ENCODE measurements around the gene PLA2G4E. TPM values are rescaled to one million over a fixed set of nuclear protein-coding genes. Genes with fewer than 3 reads are reported as not detected.

PLA2G4E gene
- total and polyA plus RNA-seq, 5 donors, result 0.06 to 0.26 (median 0.08) TPM

GRCh38 chr15:41940441-41940857, 80.4 kb downstream of the PLA2G4E start:
- no peaks in the 10 kb centered on the region for H3K9me3 ChIP-seq (ENCODE audit: control insufficient read depth, low read length)
- ATAC-seq (no peak), DNase-seq (no peak)
- H3K27me3 ChIP-seq (ENCODE audit: control insufficient read depth, insufficient read depth), result no peaks in the 10 kb centered on the region
- intact Hi-C loops (cut with DNase I), result no loop called here
- no peak overlapping the region for H3K4me3 ChIP-seq (ENCODE audit: low read length)
- H3K27ac ChIP-seq (ENCODE audit: low read length), result peak overlapping the region; percentile 31
- WGBS, result 56% methylated on average over 13 of the region's 13 CpGs
- peaks cover 20% of the 10 kb centered on the region for H3K4me1 ChIP-seq (ENCODE audit: control insufficient read depth, insufficient read depth, low read length)

- H3K9me3 ChIP-seq (ENCODE audit: control insufficient read depth, low read length), result no peaks in the 10 kb centered on the region
- H3K27me3 ChIP-seq (ENCODE audit: control insufficient read depth, insufficient read depth), result no peaks in the 10 kb centered on the region
- no peak for DNase-seq
- H3K4me3 ChIP-seq (ENCODE audit: low read length), result no peak overlapping the region
- 91% methylated on average over 9 of the region's 9 CpGs for WGBS
- ATAC-seq, result no peak
- intact Hi-C loops (cut with DNase I), result loop anchor here in 1 of 4 donors (5.0 kb wide), 1 partner anchor 32 kb away; the partner anchor contains the start of gene EHD4
- H3K27ac ChIP-seq (ENCODE audit: low read length), result peak overlapping the region; percentile 4
- H3K4me1 ChIP-seq (ENCODE audit: control insufficient read depth, insufficient read depth, low read length), result peaks cover 23% of the 10 kb centered on the region
Measured at GRCh38 chr15:41939986-41940385, 80.9 kb downstream of the PLA2G4E start.

GRCh38 chr15:41937568-41937923, 83.3 kb downstream of the PLA2G4E start:
- H3K4me1 ChIP-seq (ENCODE audit: control insufficient read depth, insufficient read depth, low read length), result peaks cover 20% of the 10 kb centered on the region

GRCh38 chr15:41936649-41937567, 83.9 kb downstream of the PLA2G4E start:
- peak; percentile 44 to 71 for ATAC-seq

More at GRCh38 chr15:41937568-41937923, 83.3 kb downstream of the PLA2G4E start:
- Histone ChIP-seq H3K9me3 (ENCODE audit: control insufficient read depth, low read length) (no peaks in the 10 kb centered on the region), H3K27ac (ENCODE audit: low read length) (peak overlapping the region; percentile 92), H3K27me3 (ENCODE audit: control insufficient read depth, insufficient read depth) (no peaks in the 10 kb centered on the region), H3K4me3 (ENCODE audit: low read length) (no peak overlapping the region)
- peak in 1 of 2 donors; percentile 15 for ATAC-seq
- 53% methylated on average over 4 of the region's 4 CpGs for WGBS
- intact Hi-C loops (cut with DNase I), result loop anchor here in 1 of 4 donors (5.0 kb wide), 1 partner anchor 35 kb away; the partner anchor contains the start of gene EHD4
- no peak for DNase-seq

GRCh38 chr15:41936155-41936554, 84.7 kb downstream of the PLA2G4E start:
- 89% methylated on average over 3 of the region's 3 CpGs for WGBS
- intact Hi-C loops (cut with DNase I), result loop anchor here in 1 of 4 donors (5.0 kb wide), 1 partner anchor 36 kb away; the partner anchor contains the start of gene EHD4
- no peak for DNase-seq
- Histone ChIP-seq H3K27ac (ENCODE audit: low read length) (no peak overlapping the region), H3K4me3 (ENCODE audit: low read length) (no peak overlapping the region), H3K9me3 (ENCODE audit: control insufficient read depth, low read length) (no peaks in the 10 kb centered on the region), H3K27me3 (ENCODE audit: control insufficient read depth, insufficient read depth) (no peaks in the 10 kb centered on the region), H3K4me1 (ENCODE audit: control insufficient read depth, insufficient read depth, low read length) (peaks cover 25% of the 10 kb centered on the region)
- no peak for ATAC-seq

More at GRCh38 chr15:41936649-41937567, 83.9 kb downstream of the PLA2G4E start:
- intact Hi-C loops (cut with DNase I), result loop anchor here in 1 of 4 donors (5.0 kb wide), 1 partner anchor 35 kb away; the partner anchor contains the start of gene EHD4
- H3K4me3 ChIP-seq (ENCODE audit: low read length), result no peak overlapping the region
- no peaks in the 10 kb centered on the region for H3K9me3 ChIP-seq (ENCODE audit: control insufficient read depth, low read length)
- H3K4me1 ChIP-seq (ENCODE audit: control insufficient read depth, insufficient read depth, low read length), result peaks cover 23% of the 10 kb centered on the region
- no peaks in the 10 kb centered on the region for H3K27me3 ChIP-seq (ENCODE audit: control insufficient read depth, insufficient read depth)
- WGBS, result 45% methylated on average over 19 of the region's 19 CpGs
- peak overlapping the region; percentile 92 for H3K27ac ChIP-seq (ENCODE audit: low read length)
- DNase-seq, result peak in 2 of 3 donors; percentile 62 to 78

DNA sequence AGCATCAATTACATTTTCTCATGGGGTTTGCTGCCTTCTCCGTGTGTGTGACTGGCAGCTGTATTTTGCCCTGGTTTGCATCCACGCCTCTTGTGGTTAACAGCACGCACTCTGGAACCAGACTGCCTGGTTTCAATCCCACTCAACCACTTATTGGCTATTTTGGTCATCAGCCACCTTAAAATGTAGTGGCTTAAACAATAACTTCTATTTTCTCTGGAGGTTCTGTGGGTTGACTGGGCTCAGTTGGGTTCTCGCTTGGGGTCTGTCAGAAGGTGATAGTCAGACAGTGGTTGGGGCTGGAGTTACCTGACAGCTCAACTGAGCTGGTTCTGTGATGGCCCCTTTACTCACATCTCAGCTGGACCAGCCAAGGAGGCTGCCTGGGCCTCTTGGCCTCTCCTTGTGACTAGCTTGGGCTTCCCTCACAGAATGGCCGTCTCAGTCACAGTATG, 85.2 kb downstream of the PLA2G4E start:
- WGBS, result 66% methylated on average over 5 of the region's 5 CpGs
- Histone ChIP-seq H3K4me3 (ENCODE audit: low read length) (no peak overlapping the region), H3K27ac (ENCODE audit: low read length) (peak overlapping the region; percentile 65), H3K27me3 (ENCODE audit: control insufficient read depth, insufficient read depth) (no peaks in the 10 kb centered on the region), H3K4me1 (ENCODE audit: control insufficient read depth, insufficient read depth, low read length) (peaks cover 26% of the 10 kb centered on the region), H3K9me3 (ENCODE audit: control insufficient read depth, low read length) (no peaks in the 10 kb centered on the region)
- intact Hi-C loops (cut with DNase I), result loop anchor here in 1 of 4 donors (5.0 kb wide), 1 partner anchor 37 kb away; the partner anchor contains the start of gene EHD4
- ATAC-seq (no peak), DNase-seq (no peak)

DNA sequence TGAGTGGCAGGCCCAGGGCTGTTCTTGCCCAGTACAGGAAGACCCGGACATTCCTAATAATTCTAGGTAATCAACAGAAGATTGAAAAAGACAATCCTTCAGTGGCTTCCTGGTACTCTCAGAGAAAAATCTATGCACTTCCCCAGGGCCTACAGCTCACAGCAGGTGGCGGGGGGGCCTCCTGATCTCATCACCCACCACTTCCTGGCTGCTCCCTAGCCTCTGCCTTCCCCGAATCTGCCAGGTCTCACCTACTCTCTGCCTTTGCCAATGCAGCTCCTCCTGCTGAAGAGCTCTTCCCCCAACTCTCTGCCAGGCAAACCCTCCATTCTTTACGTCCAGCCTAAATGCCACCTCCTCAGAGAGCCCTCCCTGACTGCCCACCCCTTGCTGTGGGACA, 86.0 kb downstream of the PLA2G4E start:
- Histone ChIP-seq H3K27ac (ENCODE audit: low read length) (peak overlapping the region; percentile 76), H3K4me3 (ENCODE audit: low read length) (no peak overlapping the region), H3K27me3 (ENCODE audit: control insufficient read depth, insufficient read depth) (no peaks in the 10 kb centered on the region), H3K4me1 (ENCODE audit: control insufficient read depth, insufficient read depth, low read length) (peaks cover 26% of the 10 kb centered on the region), H3K9me3 (ENCODE audit: control insufficient read depth, low read length) (no peaks in the 10 kb centered on the region)
- ATAC-seq (peak; percentile 13 to 18), DNase-seq (peak in 1 of 3 donors; percentile 78)
- intact Hi-C loops (cut with DNase I), result loop anchor here in 1 of 4 donors (5.0 kb wide), 1 partner anchor 37 kb away; the partner anchor contains the start of gene EHD4
- 54% methylated on average over 4 of the region's 4 CpGs for WGBS

DNA sequence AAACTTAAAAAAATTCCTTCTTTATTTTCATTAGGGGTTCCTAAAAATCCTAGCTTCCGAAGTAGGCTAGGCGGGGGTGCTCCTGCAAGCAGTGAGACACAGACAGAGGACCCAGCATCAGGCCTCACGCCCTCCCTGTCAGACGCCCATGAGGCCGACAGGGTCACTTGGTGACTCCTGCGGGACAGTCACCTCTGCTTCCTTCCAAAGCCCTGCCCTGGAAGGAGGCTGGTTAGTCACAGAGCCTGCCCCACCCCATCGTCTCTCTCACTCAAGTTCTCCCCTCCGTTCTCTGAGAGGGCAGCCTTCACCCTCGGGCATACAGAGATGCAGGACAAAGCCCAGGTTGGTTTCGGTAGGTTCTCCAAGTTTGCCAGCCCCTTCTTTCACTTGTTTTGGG, 87.1 kb downstream of the PLA2G4E start:
- DNase-seq (peak; percentile 52 to 64 (median 55)), ATAC-seq (peak; percentile 16 to 73)
- Histone ChIP-seq H3K27ac (ENCODE audit: low read length) (peak overlapping the region; percentile 10), H3K4me1 (ENCODE audit: control insufficient read depth, insufficient read depth, low read length) (peaks cover 32% of the 10 kb centered on the region), H3K4me3 (ENCODE audit: low read length) (no peak overlapping the region), H3K27me3 (ENCODE audit: control insufficient read depth, insufficient read depth) (no peaks in the 10 kb centered on the region), H3K9me3 (ENCODE audit: control insufficient read depth, low read length) (no peaks in the 10 kb centered on the region)
- intact Hi-C loops (cut with DNase I), result no loop called here
- WGBS, result 48% methylated on average over 10 of the region's 10 CpGs

DNA sequence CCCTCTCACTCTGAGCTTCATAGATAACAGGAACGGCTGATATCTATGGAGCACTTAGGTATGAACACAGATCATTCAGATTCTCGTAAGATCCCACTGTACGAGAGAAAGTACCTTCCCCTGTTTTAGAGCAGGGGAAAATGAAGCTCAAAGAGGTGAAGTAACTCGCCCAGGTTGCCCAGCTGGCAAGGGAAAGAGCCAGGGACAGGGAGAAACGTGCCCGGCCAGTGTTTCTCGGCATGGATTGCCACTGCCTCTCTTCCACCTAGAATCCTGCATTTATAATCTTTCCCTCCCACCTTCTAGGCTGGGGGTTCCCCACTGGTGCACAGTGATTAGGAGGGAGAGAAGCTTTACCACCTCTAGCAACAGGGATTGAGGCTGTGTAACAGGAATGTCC, 87.5 kb downstream of the PLA2G4E start:
- ATAC-seq, result no peak
- Histone ChIP-seq H3K27ac (ENCODE audit: low read length) (peak overlapping the region; percentile 50), H3K9me3 (ENCODE audit: control insufficient read depth, low read length) (no peaks in the 10 kb centered on the region), H3K27me3 (ENCODE audit: control insufficient read depth, insufficient read depth) (no peaks in the 10 kb centered on the region), H3K4me1 (ENCODE audit: control insufficient read depth, insufficient read depth, low read length) (peaks cover 35% of the 10 kb centered on the region), H3K4me3 (ENCODE audit: low read length) (no peak overlapping the region)
- intact Hi-C loops (cut with DNase I), result no loop called here
- 65% methylated on average over 7 of the region's 7 CpGs for WGBS
- DNase-seq, result no peak

DNA sequence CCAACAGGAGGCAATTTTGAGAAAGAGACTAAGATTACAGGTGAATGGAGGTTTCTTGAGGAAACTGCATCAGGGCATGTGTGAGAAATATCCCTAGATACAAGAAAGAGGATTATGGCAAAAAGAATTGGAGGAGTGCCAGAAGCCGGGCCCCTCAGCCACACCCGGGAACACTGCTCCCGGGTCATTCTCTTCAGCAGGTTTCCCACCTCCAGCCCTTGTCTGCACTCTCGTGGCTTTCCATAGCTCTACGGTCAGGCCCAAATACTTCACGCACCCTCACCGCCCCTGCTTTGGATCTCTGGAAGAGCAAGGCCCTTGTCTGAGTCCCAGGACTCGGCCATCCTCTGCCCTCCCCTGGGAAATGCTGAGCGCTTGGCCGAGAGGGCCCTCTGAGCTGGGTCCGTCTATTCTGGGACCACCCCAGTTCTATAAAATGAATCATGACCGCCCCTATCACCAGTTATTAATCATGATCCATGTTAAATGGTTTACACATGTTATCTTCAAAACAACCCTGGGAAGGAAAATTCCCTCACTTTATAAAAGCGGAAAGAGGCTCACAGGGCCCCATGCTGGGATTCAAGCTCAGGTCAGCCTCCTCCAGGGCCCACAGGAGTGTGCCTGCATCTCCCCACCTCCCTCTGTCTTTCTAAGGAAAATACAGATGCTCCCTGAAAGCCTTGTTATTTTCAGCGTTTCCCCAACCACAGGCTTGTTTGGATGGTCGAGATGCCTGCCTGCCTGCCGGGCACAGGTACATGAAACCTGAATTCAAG, 88.1 kb downstream of the PLA2G4E start:
- H3K27me3 ChIP-seq (ENCODE audit: control insufficient read depth, insufficient read depth), result no peaks in the 10 kb centered on the region
- ATAC-seq (no peak), DNase-seq (peak in 2 of 3 donors; percentile 46 to 49)
- intact Hi-C loops (cut with DNase I), result no loop called here
- H3K27ac ChIP-seq (ENCODE audit: low read length), result peak overlapping the region; percentile 36
- no peaks in the 10 kb centered on the region for H3K9me3 ChIP-seq (ENCODE audit: control insufficient read depth, low read length)
- no peak overlapping the region for H3K4me3 ChIP-seq (ENCODE audit: low read length)
- H3K4me1 ChIP-seq (ENCODE audit: control insufficient read depth, insufficient read depth, low read length), result peaks cover 37% of the 10 kb centered on the region
- WGBS, result 55% methylated on average over 16 of the region's 16 CpGs
